ENCODE data around the gene TUSC2. TPM values are rescaled to one million over a fixed set of nuclear protein-coding genes. Genes with fewer than 3 reads are reported as not detected.
A peak's percentile ranks its signal among the peaks of the same experiment; 100 is the strongest.

Gene TUSC2
- total and polyA plus RNA-seq, 2 of the 13 experiments (the other 11 are each of a cell fraction or from before 2014, with no cell fraction given) = 36.7 to 39.1 TPM

DNA sequence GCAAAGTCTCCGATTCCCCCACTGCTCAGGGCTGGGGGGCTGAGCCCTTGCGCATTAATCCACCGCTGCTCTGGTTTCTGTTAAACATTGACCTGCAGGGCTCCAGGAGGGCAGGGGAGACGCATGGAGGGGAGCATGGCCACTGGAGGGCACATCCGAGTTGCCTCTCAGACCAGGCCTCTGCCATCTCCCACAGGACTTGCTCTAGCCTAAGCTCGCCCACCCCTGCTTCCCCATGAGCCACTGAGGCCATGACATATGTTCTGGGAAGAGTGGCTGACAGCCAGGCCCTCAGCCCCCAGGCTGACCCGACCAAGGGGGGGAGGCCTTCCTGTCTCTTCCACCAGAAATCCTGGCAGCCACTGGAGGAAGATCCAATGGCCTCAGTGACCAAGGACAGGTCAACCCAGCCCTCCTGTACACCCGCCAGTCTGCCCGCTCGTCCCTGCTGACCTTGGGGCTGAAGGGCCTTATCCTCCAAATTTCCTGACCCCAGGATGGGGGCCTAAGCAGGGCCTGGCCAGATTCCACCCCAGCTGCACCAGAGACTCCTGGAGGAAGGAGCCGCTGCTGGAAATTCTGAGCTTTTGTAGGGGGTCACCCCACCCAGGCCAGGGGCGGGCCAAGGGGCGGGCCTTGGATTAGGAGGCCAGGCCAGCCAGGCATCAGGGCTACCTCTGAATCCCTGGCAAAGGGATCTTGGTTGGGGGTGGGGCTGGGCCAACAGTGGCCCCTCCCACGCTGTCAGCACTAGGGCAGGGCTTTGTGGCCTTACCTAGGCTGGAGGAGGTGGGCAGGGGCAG lies 24.8 kb downstream of the TUSC2 start, which contains the start of gene HYAL1 (continued):
- TF ChIP-seq TRIM24 (CRISPR knock-in tag; IDR thresholded peaks at IDR 0.05) (no peak), HOXD1 (CRISPR knock-in tag; IDR thresholded peaks at IDR 0.05) (peak; percentile 64; the same call in 1 of the 2 replicates), TBL1XR1 (IDR thresholded peaks at IDR 0.05; ENCODE audit: borderline replicate concordance, low read length, partially characterized antibody) (no peak), ZNF10 (CRISPR knock-in tag; IDR thresholded peaks at IDR 0.05; ENCODE audit: borderline replicate concordance, low read depth) (no peak), ZNF275 (CRISPR knock-in tag; IDR thresholded peaks at IDR 0.05; ENCODE audit: borderline replicate concordance) (peak; percentile 71; the same call in 1 of the 2 replicates), MZF1 (CRISPR knock-in tag; IDR thresholded peaks at IDR 0.05; ENCODE audit: borderline replicate concordance) (no peak), IRF1 (CRISPR knock-in tag; IDR thresholded peaks at IDR 0.05; ENCODE audit: low read depth) (no peak), ZFX (CRISPR knock-in tag; IDR thresholded peaks at IDR 0.05; ENCODE audit: low read depth) (peak; percentile 95), ISX (CRISPR knock-in tag; conservative IDR thresholded peaks at IDR 0.05) (no peak; the same call in 1 of the 2 replicates), ZNF784 (CRISPR knock-in tag; IDR thresholded peaks at IDR 0.05; ENCODE audit: borderline replicate concordance) (no peak), ZSCAN9 (CRISPR knock-in tag; IDR thresholded peaks at IDR 0.05; ENCODE audit: borderline replicate concordance) (peak; percentile 80; the same call in 1 of the 2 replicates), ZBTB3 (CRISPR knock-in tag; IDR thresholded peaks at IDR 0.05; ENCODE audit: borderline replicate concordance, low read depth) (no peak), KLF6 (CRISPR knock-in tag; IDR thresholded peaks at IDR 0.05) (peak; percentile 49; the same call in 1 of the 2 replicates), PRPF4 (IDR thresholded peaks at IDR 0.05; ENCODE audit: low read depth, low read length, poor library complexity, severe bottlenecking) (no peak), ZNF264 (CRISPR knock-in tag; IDR thresholded peaks at IDR 0.05) (no peak), CHD4 (IDR thresholded peaks at IDR 0.05; ENCODE audit: borderline replicate concordance, low read length) (no peak), ZFP1 (CRISPR knock-in tag; IDR thresholded peaks at IDR 0.05) (0 out of 2 replicates have a peak, but pooled peaks have one; percentile 40)
- TF ChIP-seq, protein P1, sequence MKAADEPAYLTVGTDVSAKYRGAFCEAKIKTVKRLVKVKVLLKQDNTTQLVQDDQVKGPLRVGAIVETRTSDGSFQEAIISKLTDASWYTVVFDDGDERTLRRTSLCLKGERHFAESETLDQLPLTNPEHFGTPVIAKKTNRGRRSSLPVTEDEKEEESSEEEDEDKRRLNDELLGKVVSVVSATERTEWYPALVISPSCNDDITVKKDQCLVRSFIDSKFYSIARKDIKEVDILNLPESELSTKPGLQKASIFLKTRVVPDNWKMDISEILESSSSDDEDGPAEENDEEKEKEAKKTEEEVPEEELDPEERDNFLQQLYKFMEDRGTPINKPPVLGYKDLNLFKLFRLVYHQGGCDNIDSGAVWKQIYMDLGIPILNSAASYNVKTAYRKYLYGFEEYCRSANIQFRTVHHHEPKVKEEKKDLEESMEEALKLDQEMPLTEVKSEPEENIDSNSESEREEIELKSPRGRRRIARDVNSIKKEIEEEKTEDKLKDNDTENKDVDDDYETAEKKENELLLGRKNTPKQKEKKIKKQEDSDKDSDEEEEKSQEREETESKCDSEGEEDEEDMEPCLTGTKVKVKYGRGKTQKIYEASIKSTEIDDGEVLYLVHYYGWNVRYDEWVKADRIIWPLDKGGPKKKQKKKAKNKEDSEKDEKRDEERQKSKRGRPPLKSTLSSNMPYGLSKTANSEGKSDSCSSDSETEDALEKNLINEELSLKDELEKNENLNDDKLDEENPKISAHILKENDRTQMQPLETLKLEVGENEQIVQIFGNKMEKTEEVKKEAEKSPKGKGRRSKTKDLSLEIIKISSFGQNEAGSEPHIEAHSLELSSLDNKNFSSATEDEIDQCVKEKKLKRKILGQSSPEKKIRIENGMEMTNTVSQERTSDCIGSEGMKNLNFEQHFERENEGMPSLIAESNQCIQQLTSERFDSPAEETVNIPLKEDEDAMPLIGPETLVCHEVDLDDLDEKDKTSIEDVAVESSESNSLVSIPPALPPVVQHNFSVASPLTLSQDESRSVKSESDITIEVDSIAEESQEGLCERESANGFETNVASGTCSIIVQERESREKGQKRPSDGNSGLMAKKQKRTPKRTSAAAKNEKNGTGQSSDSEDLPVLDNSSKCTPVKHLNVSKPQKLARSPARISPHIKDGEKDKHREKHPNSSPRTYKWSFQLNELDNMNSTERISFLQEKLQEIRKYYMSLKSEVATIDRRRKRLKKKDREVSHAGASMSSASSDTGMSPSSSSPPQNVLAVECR (CRISPR knock-in tag; IDR thresholded peaks at IDR 0.05; ENCODE audit: borderline replicate concordance) = peak; percentile 76; the same call in 1 of the 2 replicates

Measured in HepG2 (cell line).